Fibroblast of the conjunctiva (primary cell): ENCODE data around the gene NHERF1.

Experiments
- DNase-seq: peaks from one replicate; pipeline ENCODE4 v3.0.0-alpha.2; 2010; ENCODE audit warnings: low read depth

Gene NHERF1

DNA sequence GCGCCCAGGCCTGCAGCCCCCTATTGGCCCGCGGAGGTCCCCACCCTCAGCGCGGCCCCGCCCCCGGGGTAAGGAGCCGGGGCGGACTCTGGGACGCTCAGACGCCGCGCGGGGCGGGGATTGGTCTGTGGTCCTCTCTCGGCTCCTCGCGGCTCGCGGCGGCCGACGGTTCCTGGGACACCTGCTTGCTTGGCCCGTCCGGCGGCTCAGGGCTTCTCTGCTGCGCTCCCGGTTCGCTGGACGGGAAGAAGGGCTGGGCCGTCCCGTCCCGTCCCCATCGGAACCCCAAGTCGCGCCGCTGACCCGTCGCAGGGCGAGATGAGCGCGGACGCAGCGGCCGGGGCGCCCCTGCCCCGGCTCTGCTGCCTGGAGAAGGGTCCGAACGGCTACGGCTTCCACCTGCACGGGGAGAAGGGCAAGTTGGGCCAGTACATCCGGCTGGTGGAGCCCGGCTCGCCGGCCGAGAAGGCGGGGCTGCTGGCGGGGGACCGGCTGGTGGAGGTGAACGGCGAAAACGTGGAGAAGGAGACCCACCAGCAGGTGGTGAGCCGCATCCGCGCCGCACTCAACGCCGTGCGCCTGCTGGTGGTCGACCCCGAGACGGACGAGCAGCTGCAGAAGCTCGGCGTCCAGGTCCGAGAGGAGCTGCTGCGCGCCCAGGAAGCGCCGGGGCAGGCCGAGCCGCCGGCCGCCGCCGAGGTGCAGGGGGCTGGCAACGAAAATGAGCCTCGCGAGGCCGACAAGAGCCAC is at the start of gene NHERF1:
NHERF1 (plus strand) TSS at position 100 of the 750 bp plus-strand sequence; CDS start at position 319, 219 bp downstream.
- DNase-seq: peak; percentile 68

DNA sequence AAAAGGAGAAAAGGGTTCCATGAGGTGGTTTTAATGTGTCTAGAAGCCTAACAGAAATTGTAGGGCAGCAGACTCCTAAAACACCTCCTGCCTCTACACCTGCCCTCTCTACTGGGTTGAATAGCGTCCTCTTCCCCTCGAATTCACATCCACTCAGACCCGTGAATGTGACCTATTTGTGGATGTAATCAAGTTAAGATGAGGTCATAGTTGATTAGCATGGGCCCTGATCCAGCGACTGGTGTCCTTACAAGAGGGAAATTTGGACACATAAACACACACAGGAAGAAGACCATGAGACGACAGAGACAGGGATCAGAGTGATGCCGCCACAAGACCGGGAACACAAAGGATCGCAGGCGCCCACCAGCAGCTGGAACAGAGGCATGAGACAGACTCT is 49.2 kb upstream of the NHERF1 start:
- no peak for DNase-seq

DNA sequence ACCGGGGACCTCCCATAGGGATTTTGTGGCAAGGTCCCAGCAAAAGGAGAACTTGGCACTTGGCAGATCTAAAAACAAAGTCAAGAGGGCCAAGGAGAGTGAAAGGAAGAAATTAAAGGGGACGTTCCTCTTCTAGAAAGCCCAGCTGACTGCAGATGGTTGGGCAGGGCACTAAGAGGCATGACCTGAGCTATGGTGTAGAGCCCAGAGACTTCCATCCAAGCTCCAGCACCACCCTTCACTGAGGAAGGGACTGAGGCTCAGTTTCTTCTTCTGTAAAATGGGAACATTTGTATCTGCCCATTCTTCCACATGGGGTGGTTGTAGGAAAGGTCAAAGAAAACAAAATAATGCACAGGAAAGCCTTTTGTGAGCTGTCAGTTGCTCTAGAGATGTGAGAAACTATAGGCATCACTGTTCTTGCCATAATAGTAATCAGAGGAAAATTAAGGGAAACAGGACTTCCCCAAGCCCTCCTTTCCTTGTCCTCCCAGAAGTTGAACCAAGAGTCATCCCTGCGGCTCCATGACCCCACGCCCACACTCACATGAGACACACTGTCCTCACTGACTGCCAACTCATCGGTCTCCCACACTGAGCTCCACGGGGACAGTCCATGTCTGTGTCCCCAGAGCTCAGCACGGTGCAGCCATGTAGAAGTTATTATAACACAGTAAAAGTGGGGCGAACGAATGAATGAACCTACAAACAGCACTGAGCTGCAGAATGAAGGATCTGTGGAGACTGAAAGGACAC is 46.1 kb upstream of the NHERF1 start:
- DNase-seq: no peak

DNA sequence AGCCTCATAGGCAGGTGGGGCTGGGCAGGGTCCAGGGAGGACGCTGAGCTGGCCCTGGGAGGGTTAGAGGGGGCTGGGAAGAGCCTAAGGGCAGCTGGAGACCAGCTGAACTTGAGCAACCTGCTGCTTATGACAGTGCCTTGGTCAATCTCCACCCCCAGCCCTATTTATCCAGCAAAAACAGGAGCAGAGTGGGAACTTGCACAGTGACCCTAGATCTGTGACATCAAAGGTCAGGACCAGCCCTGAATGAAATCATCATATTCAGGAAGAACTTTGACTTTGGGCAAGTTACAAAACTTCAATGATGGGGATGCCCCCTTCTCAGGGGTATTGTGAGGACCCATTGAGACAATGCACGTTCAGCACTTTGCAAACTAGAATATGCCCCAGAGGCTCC is 45.1 kb upstream of the NHERF1 start:
- no peak for DNase-seq

DNA sequence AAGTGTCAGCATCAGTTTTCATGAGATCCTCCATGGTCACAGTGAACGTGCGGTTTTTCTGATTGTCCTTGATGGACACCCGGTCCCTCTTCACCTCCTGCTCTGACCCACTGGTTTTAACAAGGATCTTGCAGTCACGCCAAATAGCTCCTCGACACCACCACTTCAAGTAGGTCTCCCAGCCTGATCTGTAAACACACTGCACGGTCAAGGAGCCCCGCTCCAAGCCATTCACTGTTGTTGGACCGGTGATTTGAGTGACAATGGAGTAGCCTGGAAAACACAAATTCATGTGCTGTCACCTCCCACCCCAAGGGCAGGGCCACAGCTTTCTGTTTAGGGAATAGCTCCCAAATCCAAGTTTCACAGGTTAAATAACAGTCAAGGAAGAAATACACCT is 43.9 kb upstream of the NHERF1 start:
- no peak for DNase-seq

DNA sequence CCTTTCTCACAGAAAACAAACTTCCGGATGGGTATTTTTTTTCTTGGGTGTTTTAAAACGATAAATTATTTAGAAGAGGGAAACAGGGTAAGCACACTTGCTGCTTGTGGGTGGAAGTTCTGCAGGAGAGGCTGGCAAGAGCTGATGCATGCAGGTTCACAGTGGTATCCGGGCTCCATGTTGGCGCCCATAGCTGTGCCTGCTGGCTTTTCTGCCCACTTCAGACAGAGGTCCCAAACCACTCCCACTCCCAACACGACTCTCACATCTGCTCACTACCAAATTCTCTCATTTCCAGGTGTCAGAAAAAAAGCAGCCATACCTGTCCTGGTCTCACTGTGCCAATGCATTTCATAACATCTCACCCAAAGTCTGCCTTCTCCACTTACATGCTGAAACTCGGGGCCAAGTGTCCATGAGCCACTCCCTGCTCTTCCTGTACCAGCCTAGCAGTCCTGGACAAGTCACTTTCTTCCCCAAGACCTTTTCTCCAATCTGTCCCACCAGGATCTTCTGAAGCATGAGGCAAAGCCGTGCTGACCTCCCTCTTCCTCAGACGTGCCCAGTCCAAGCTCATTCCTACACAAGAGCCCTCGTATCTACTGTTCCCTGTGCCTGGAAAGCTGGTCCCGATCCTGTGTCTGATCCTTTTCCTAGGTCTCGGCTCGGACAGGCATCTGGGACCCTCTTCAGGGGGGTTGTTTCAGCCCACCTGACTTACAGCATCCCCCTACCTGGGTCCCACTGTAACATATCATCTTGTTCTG is 37.2 kb upstream of the NHERF1 start:
- DNase-seq: no peak

DNA sequence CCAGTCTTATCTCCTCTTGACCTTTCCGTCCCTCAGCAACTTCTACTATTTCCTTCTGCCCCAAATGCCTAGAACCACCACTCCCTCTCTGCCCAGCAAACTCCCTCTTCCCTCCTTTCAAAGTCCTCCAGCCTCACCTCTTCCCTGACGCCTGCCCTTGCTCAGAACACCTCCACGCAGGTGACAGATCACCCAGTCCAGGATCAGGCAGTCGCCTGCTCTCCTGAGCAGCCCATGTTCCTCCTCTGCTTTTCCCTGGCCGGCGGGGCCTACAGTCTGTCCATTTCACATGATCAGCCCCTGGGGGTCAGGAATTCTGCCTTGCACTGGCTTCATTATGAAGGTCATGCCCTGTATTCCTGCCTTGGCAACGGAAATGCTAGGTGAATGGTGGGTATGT is 36.1 kb upstream of the NHERF1 start:
- DNase-seq: no peak

DNA sequence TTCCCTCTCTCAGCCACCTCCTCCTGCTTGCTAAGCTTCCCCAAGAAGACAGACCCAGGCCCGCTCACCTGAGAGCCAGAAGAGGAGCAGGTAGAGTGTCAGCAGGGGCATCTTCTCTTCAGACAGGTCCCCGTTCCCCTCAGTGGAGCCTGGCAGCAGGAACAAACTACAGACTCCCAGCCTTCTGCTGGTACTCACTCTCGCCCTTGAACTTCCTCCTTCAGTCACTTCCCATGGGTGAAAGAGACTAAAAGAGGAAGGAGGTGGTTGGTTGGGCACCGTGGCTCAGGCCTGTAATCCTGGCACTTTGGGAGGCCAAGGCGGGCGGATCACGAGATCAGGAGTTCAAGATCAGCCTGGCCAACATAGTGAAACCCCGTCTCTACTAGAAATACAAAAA is 35.7 kb upstream of the NHERF1 start, which contains the start of gene CD300LF:
CD300LF (minus strand) TSS at position 168 of the 400 bp plus-strand sequence; CDS start at position 111, 57 bp downstream.
- no peak for DNase-seq

DNA sequence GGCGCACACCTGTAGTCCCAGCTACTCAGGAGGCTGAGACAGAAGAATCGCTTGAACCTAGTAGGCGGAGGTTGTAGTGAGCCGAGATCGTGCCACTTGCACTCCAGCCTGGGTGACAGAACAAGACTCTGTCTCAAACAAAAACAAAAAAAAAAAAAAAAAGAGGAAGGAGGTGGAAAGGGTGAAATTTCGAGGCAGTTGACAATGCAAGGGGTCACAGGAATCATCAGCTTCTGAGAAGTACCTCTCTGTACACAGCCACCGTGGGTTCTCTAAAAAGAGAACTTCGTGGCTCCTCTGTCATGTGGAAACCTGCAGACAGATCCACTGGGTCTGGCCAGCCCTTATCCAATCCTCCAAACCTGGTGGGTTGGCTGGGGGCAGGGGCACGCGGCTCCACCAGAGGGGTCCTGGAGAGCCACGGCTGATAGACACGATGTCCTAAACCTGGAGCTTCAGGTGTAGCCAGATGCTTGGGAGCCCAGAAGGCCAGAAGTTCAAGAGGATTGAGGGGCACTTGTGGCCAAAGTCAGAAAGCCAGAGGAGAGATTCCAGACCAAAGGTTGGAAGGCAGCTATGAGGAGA is 35.2 kb upstream of the NHERF1 start:
- no peak for DNase-seq

DNA sequence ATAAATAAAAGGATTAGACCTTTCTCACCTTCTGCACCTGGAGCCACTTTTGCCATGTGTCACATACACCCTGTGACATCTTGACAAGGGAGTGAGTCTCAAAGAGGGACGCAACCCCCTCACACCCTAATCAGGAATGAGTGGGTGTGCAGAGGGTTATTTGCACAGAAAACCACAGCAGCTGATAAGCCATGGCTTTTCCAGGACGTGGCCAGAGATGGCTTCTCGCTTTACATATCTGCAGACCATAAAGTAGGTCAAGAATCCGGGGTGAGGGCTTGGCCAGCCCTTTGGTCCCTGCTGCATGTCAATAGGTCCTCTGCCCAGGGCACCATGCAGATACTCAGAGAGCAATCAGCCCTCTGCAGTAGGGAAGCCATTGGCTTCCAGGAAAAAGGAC is 33.3 kb upstream of the NHERF1 start:
- no peak for DNase-seq

DNA sequence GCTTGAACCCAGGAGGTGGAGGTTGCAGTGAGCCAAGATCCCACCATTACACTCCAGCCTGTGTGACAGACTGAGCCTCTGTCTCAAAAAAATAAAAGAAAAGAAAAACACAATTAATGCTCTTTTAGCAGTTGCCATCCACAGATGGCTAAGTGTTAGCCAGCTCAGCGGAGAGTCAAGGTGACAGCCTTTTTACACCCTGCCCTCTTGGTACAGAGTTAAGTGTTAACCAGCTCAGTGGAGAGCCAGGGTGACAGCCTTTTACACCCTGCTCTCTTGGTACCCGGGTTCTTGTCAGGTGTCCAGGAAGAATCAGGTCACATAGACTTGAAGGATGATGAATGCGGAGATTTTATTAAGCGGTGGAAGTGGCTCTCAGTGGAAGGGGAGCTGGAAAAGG is 27.9 kb upstream of the NHERF1 start:
- DNase-seq: no peak

DNA sequence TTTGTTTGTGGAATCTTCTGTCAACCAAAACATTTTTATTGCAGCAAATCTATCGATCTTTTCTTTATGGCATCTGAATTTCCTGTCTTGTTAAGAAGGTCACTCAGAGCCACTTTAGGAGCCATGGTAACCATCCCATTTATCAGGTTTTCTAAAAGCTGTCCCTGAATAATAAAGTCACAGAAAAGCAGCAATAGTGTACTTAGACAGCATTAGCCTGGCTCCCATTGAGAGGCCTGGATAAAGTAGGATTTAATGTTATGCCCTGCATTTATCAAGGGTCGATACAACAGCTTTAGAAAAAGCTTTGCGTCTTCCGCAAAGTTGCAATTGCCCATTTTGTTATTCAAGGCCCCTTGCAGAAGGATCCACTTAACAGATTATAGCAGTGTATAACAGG is 25.6 kb upstream of the NHERF1 start:
- no peak for DNase-seq

DNA sequence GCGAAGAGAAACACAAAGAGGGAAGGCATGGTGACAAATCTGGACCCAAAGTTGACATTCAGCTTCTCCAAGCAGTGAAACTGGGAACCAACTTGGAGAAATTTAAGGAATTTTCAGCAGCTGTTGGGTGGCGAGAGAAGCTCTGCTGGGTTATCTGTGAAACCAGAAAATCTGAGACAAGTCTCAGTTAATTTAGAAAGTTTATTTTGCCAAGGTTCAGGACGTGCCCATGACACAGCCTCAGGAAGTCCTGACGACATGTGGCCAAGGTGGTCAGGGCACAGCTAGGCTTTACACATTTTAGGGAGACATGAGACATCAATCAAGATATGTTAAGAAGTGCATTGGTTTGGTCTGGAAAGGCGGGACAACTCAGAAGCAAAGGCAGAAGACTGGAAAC is 24.5 kb upstream of the NHERF1 start:
- DNase-seq: no peak

DNA sequence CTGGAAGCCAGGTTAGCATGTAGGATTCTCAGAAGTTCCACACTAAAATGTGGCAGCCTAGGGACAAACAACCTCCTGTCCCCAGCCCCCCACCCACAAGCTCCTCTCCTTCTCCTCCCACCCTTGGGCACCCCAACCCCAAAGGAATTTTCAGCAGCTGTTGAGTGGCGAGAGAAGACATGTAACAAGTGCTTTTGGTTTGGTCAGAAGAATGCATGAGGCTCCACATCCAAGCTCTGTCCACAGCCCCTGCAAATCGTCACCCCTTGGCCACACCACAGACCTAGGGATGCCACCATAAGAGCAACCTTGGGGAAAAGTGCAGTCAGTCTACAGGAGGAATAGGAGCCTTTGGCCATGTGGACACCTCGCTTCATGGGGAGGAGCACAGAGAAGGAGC is 23.3 kb upstream of the NHERF1 start:
- DNase-seq: no peak

DNA sequence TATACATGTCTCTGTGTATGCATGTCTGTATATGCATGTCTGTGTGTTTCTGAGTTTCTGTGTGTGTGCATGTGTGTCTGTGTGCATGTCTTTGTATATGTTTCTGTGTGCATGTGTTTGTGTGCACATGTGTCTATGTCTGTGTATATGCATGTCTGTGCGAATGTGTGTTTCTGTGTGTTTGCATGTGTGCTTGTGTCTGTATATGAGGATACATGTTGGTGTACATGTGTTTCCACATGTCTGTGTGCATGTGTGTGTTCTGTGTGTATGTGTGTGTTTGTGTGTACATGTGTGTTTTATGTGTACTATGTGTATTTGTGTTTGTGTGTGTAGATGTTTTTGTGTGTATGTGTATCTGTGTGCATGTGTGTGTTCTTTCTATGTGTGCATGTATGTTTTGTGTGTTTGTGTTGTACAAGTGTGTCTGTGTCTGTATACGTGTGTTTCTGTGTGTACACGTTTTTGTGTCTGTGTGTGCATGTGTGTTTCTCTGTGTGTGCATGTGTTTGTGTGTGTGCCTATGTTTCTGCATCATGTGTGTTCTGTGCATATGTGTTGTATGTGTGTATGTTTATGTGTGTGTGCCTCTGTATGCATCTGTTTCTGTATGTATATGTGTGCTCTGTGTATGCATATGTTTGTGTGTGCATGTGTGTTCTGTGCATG is 20.3 kb upstream of the NHERF1 start:
- no peak for DNase-seq

DNA sequence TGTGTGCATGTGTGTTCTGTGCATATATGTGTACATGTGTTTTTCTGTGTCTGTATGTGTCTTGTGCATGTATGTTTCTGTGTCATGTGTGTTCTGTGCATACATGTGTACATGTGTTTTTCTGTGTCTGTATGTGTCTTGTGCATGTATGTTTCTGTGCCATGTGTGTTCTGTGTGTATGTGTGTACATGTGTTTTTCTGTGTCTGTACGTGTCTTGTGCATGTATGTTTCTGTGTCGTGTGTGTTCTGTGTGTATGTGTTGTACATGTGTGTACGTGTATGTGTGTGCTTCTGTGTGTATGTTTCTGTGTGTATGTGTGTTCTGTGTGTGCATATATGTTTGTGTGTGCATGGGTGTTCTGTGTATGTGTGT is 19.7 kb upstream of the NHERF1 start:
- no peak for DNase-seq

DNA sequence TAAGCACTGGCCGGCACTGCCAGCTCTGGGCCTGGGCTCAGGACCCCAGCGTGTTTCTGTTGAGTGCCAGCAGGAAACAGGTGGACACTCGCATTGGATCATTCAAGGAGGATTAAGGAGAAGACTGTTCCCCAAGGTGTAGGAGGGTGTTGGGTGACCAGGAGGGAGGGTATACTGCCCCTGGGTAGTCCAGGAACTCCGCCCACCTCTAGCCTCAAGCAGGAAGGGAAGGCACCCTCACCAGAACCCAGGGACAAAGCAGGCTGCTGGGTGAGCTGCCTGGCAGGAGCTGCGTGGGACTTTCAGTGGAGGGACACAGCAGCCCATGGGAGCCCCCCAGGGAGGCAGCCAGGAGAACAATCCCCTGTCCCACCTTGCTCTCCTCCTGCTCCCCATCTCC is 19.1 kb upstream of the NHERF1 start:
- DNase-seq: no peak

DNA sequence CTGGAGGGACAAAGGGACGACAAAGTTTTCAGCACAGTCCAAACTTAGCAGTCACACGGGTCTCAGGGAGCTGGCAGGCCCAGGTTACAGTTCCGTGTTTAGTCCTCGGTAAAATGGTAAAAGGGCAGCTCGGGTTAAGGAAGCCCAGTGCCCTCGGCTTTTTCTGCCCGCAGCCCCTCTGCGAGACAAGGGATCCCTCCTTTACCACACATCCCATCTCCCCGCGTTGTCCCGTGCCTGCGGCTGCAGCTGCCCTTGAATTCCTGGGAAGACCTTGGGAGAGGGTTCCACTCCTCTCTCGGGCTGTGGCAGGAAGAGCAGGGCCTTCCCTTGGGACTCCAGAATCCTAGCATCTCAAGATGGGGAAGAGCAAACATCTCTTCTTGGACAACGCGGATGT is 18.6 kb upstream of the NHERF1 start:
- DNase-seq: no peak

DNA sequence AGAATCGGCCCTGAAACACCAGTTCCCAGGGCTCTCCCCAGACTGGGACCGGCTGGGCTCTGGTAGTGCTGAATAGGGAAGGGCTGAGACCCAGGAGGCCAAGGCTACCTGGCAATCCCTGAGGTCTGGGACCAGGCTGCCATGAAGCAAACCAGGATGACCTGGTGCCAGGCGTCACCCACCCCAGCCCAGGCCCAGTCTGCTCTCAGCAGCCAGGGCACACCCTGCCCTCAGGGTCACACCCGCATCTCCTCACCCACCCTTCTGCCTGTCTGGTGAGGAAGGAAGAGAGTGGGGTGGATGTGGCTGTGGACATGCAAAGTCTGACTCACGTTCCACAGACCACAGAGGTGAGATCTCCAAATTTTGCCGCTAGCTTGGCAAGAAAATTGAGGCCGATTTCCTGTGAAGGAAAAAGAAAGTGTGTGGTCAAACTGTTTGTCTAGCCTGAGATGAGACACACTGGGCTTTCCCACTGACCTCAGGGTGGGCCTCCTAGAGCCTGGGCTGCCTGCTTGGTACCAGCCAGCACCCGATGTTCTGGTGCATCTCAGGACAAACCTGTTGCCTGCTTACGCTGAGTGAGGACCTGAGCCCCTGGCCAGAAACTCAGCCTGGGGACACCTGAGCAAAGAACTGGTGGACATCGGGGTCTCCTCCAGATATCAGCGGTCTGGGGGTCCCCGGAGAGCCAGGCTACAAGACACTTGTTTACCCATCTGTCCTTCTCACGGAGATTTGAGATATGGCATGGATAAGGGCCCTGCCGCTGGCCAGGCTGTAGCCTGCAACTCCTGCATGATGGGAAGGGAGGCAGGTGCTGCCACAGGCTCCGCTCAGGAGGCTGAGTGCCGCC is 17.7 kb upstream of the NHERF1 start:
- DNase-seq: no peak

DNA sequence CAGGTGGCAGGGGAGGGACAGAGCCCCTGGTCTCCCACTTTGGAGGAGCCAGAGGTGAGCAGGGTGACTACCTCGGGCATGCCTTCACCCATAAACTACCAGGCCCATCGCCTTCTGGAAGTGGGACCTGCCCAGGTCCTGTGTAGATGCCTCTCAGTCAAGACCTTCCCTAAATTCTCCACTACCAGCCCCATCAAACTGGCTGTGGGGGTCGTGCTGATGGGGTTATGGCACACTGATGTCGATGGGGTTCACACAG is 17.2 kb upstream of the NHERF1 start:
- DNase-seq: no peak
